ENCODE measurements around the gene CTU2. TPM values are rescaled to one million over a fixed set of nuclear protein-coding genes. Genes with fewer than 3 reads are reported as not detected.
"Not testable (repeated sequence)": the region's sequence is repeated elsewhere in the genome, so short reads cannot be mapped to it uniquely, and the experiment has no call there.

Gene CTU2
- total RNA-seq, result 20.3 TPM
- long read RNA-seq, transcript CTU2-202 (15 exons, 1,751 nt), result major isoform, 47 of 72 reads
- long read RNA-seq, partial matches to known transcripts, result 8 of 72 reads
- long read RNA-seq, other reads (novel, unspliced or antisense), result 14 of 72 reads

GRCh38 chr16:88706229-88706964 is at the start of gene CTU2, which contains the start of gene RNF166:
TSS of gene CTU2 (plus strand) at chr16:88706503. CDS start at chr16:88706531, 28 bp downstream.
TSS of gene RNF166 (minus strand) at chr16:88706408. CDS start at chr16:88706325, 83 bp downstream.
- peak; percentile 97 for DNase-seq (ENCODE audit: low spot score)

DNA sequence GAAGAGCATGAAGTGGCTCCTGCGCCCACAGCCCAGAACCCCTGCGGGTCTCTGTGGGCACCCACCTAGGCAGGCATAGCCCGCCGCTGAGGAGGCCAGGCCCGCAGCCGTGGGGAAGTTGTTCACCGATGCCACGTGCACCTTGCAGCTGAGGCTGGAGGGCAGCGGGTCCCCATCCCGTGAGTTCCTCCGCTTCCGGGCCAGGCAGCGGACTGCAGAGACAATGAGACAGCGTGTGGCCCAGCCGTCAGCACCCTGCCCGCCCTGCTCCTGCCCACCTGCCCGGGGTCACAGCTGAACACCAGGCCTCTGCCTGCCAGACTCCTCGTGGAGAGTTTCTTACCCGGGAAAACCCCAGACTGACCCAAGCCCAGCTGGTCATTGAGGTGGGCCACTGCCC is 48.9 kb upstream of the CTU2 start:
- no peak for DNase-seq (ENCODE audit: low spot score)

DNA sequence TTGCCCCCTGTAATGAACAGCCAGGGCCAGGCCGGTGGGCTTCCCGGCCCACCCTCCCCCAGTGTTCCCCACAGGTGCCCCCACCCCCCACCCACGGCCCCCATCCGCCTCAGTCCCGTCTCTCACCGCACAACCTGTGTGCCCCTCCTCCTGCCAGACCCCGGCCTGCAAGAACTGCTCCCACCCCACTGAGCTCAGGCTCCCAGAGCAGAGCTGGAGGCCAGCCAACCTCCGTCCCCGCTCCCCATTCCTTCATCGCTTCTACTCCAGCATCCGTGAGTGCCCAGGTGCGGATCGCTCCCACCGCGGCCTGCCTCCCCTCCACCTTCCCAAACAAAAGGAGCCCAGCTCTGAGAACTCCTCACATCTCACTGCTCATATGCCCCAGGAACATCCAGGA is 47.6 kb upstream of the CTU2 start:
- DNase-seq (ENCODE audit: low spot score), result no peak

DNA sequence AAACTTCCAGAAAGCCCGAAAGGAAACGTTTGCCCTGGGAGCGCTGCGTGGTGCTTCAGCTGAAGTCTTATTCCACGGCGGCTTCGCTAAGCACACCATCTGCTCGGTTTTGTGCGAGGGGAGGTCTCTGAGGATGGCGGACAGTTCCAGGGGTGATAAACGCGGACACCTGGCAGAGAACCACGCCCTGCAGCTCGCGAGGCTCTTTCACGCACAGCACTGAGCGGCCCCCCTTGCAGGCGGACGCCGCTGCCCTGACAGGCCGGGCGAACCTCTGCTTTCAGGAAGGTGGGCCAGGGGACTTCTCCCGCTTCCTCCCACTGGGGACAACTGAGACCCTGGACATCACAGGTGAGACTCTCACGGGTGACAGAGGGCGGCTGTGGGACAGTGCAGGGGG is 47.1 kb upstream of the CTU2 start:
- no peak for DNase-seq (ENCODE audit: low spot score)

DNA sequence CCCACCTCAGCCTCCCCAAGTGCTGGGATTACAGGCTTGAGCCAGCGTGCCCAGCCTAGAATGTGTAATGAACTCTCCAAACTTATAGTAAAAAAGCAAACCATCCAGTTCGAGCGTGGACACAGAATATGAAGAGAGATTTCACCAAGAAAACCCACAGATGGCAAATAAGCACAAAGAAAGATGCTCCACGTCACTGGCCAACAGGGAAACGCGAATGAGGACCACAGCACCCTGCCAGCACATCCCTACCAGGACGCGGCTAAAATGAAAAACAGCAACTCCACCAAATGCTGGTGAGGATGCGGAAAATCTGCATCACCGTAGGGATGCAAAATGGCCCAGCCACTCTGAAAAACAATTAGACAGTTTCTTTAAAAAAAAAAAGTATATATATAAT is 44.8 kb upstream of the CTU2 start:
- no peak for DNase-seq (ENCODE audit: low spot score)

DNA sequence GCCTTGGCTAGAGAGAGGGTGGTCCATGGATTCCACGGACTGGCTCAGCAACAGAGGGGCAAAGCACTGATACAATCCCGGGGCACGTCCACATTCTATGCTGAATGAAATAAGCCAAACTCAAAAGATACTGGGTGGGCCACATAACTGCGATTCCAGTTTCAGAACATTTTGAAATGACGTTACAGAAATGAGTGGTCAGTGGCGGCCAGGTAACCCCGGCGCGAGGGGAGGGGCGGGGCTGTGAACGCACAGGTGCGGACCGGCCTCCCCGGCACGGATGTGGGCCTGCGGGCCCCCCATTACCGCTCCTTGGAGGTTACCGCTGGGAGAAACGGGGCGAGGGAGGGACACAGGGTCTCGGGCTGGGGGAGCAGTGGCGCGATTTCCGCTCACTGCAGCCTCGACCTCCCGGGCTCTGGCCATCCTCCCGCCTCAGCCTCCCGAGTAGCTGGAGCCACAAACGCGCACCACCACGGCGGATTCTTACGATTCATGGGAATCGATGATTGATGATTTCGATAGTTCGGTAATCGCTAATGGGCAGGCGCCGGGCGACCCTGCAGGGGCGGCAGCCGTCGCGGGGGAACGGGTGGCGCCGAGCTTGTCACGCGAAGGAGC is 44.0 kb upstream of the CTU2 start:
- DNase-seq (ENCODE audit: low spot score), result no peak

GRCh38 chr16:88662843-88663606 is 43.3 kb upstream of the CTU2 start, which contains the start of gene MVD:
TSS of gene MVD (minus strand) at chr16:88663091. CDS start at chr16:88663080, 11 bp downstream.
- DNase-seq (ENCODE audit: low spot score), result peak; percentile 99

- no peak for DNase-seq (ENCODE audit: low spot score)
These were observed 41.2 kb upstream of the CTU2 start for GRCh38 chr16:88665148-88665547.

- no peak for DNase-seq (ENCODE audit: low spot score)
These were observed 40.7 kb upstream of the CTU2 start for GRCh38 chr16:88665570-88665969.

GRCh38 chr16:88667461-88667860 is 38.8 kb upstream of the CTU2 start:
- DNase-seq (ENCODE audit: low spot score), result no peak

- DNase-seq (ENCODE audit: low spot score), result not testable (repeated sequence)
These were observed 36.8 kb upstream of the CTU2 start for GRCh38 chr16:88669493-88669892.

DNA sequence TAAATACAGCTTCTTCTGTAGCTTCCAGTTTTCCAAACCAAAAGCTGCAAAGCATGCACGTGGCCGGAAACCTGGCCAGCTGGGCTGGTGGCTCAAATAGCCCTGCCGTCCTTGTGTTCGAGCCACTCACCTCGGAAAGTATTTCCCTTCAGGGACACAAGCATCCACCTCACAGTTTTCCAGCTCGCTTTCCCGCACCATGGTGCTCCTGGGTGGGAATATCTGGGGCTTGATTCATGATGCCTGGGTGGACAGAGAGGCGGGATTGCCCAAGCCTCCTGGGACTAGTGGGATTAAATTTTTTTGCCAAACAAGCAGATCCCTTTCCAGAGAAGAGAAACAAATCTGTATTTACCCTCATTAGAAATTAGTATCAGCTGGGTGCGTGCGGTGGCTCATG is 36.3 kb upstream of the CTU2 start:
- no peak for DNase-seq (ENCODE audit: low spot score)

DNA sequence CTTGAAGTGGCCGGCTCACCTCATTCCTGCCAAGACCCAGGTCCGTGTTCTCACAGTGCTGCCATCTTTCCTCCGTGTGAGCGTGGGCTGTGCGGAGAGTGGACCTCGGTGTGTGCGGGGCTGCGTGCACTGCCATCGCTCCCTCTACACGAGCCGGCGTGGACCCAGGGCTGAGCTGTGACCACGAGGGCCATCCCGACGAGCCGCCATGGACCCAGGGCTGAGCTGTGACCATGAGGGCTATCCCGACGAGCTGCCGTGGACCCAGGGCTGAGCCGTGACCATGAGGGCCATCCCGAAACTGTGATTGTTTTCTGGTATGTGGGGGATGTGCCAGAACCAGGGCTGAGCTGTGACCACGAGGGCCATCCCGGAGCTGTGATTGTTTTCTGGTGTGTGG is 34.5 kb upstream of the CTU2 start:
- no peak for DNase-seq (ENCODE audit: low spot score)

DNA sequence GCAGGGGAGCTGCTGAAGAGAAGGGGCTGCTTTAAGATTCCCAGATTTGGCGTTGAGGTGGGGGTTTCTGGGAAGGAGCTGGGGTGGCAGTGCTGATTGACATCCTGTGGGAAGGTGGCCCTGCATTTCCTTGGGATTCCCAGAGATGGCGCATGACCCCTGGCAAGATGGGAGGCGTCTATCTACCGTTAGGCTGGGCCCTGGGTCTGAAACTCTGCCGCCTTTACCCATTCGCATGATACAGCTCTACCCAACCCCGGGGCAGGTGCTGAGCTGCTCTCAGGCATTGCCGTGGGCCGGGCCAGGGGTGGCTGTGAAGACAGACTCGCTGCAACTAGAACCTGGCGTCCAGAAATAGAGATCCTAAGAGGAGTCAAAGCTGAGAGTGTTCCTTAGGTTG is 33.5 kb upstream of the CTU2 start:
- DNase-seq (ENCODE audit: low spot score), result no peak

DNA sequence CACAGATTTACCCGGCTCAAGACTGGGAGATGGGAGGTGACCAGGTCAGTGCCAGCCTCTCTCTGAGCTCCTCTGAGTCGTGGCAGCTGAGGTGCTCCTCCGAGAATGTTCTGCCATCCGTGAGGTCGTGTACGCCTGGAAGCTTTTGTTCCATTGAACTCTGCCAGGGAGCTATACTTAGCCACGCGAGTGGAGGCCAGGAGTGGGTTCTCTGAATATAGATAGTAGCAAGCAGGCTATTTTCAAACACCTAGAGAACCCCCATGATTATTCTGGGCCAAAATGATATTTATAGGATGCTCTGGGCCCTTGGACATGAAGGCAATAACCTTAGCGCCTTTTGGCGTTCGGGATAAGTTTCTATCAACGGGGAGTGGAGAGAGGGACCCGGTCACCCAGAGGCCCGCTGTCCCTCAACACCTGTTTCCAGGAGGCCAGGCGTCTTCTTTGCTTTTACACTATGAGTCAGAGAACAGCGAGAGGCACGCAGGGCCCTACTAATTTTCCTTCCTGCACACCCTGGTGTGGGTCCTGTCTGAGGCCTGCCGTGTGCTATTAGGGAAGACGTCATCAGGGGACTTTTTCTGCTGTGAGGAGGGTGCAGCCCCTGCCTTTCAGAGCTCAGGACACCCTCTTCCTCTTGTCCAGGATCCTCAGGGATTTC is 32.5 kb upstream of the CTU2 start:
- no peak for DNase-seq (ENCODE audit: low spot score)

GRCh38 chr16:88676502-88677242 is 29.6 kb upstream of the CTU2 start:
- no peak for DNase-seq (ENCODE audit: low spot score)

- no peak for DNase-seq (ENCODE audit: low spot score)
These were observed 28.6 kb upstream of the CTU2 start for GRCh38 chr16:88677721-88678120.

- DNase-seq (ENCODE audit: low spot score), result no peak
These were observed 27.9 kb upstream of the CTU2 start for GRCh38 chr16:88678224-88678979.

DNA sequence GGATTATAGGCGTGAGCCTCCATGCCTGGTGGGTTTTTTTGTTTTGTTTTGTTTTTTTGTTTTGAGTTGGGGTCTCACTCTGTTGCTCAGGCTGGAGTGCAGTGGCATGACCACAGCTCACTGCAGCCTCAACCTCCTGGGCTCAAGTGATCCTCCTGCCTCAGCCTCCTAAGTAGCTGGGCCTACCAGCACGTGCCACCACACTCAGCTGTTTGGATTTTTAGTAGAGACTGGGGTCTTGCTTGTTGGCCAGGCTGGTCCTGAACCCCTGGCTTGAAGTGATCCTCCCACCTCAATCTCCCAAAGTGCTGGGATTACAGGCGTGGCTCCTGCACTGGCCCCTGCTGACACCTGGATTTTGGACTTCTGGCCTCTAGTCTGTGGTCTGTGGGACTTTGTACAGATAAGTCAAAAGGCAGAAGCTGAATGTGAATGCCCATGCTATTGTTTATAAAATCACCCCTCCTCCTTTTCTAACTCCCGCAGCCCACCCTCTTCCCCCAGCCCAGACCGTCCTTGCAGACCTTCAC is 25.7 kb upstream of the CTU2 start:
- DNase-seq (ENCODE audit: low spot score), result no peak

Measured in mesenteric fat pad (tissue), 1 donor.